A673 (cell line): ENCODE measurements around the gene CYLD. TPM values are rescaled to one million over a fixed set of nuclear protein-coding genes. Genes with fewer than 3 reads are reported as not detected.

Experiments used
- BruUV-seq: library from RNA; stranded (reverse); fragments of 400-500 nt; replicated peaks from 2 replicates; lab custom pipeline; 2021; lab: Mats Ljungman, UMichigan
- CTCF ChIA-PET: fragments of 300-600 bp; sonication (Branson Sonifier 250); formaldehyde crosslinking; loops from one replicate; lab custom pipeline; 2022; ENCODE audit warnings: antibody characterized with exemption; lab: Charles Lee
- POLR2A ChIA-PET: fragments of 300-600 bp; sonication (Branson Sonifier 250); formaldehyde crosslinking; loops from one replicate; lab custom pipeline; 2022; ENCODE audit warnings: antibody characterized with exemption; ENCODE audit not compliant: low non-redundant PET; lab: Charles Lee
- DNase-seq: peaks from one replicate; pipeline ENCODE4 v3.0.0-alpha.2; 2015; ENCODE audit warnings: low spot score
- H3K27ac ChIP-seq: fragments of 200-600 bp; sonication (generic); 2 replicates; pipeline ENCODE4 v1.5.1; 2016; ENCODE audit warnings: mixed run types, low read depth, mild to moderate bottlenecking, mixed read lengths, antibody characterized with exemption, low read length; ENCODE audit not compliant: poor library complexity, severe bottlenecking
- H3K27me3 ChIP-seq: fragments of 200-600 bp; sonication (generic); replicated peaks from 2 replicates; pipeline ENCODE4 v1.6.1; 2017; ENCODE audit warnings: mixed run types, low read depth, mild to moderate bottlenecking, mixed read lengths, antibody characterized with exemption, low read length; ENCODE audit not compliant: insufficient read depth, poor library complexity
- H3K36me3 ChIP-seq: fragments of 200-600 bp; sonication (generic); 2 replicates; pipeline ENCODE4 v1.6.1; 2016; ENCODE audit warnings: mixed run types, mild to moderate bottlenecking, mixed read lengths, antibody characterized with exemption, low read length; ENCODE audit not compliant: insufficient read depth, poor library complexity, severe bottlenecking
- H3K4me1 ChIP-seq: fragments of 200-600 bp; sonication (generic); 2 replicates; pipeline ENCODE4 v1.6.1; 2017; ENCODE audit warnings: mixed run types, mild to moderate bottlenecking, mixed read lengths, antibody characterized with exemption, low read length; ENCODE audit not compliant: insufficient read depth, poor library complexity, severe bottlenecking
- H3K4me3 ChIP-seq: fragments of 200-600 bp; sonication (generic); 2 replicates; pipeline ENCODE4 v1.5.1; 2016; ENCODE audit warnings: low read depth, mixed run types, mild to moderate bottlenecking, mixed read lengths, low read length; ENCODE audit not compliant: poor library complexity, severe bottlenecking
- H3K9me3 ChIP-seq: fragments of 200-600 bp; sonication (generic); 2 replicates; pipeline ENCODE4 v1.6.1; 2016; ENCODE audit warnings: mixed run types, low read depth, mild to moderate bottlenecking, mixed read lengths, antibody characterized with exemption, low read length; ENCODE audit not compliant: poor library complexity, severe bottlenecking
- EZH2 ChIP-seq: fragments of 200-600 bp; sonication (generic); IDR thresholded peaks from 2 replicates; pipeline ENCODE4 v1.6.1; 2017; ENCODE audit warnings: borderline replicate concordance, low read depth, mild to moderate bottlenecking, mixed read lengths, antibody characterized with exemption, low read length; ENCODE audit not compliant: poor library complexity, severe bottlenecking
- intact Hi-C: fragments of 100-400 bp; cut with micrococcal nuclease; formaldehyde crosslinking; loops from one replicate; pipeline ENCODE4 v1.10.0; 2022; ENCODE audit not compliant: unreplicated experiment
- total RNA-seq: library from RNA; stranded (reverse); gene quantifications from 2 replicates; pipeline ENCODE4 v1.2.3, GENCODE V29; 2021
- TF ChIP-seq, protein P1 (sequence below): fragments of 300-800, 200-600 bp; sonication (generic); conservative IDR thresholded peaks from 2 replicates; pipeline ENCODE4 v1.5.1; 2017; ENCODE audit warnings: low read depth, mild to moderate bottlenecking, antibody characterized with exemption, low read length, moderate library complexity, mixed read lengths

Gene CYLD
- total RNA-seq, 1 experiment from 2014 or later, result 6.3 TPM

- Histone ChIP-seq H3K4me3 (peak overlapping the region; percentile 26), H3K36me3 (no peaks in the 10 kb centered on the region), H3K27ac (no peak overlapping the region), H3K27me3 (peaks cover 35% of the 10 kb centered on the region), H3K4me1 (no peaks in the 10 kb centered on the region), H3K9me3 (no peaks in the 10 kb centered on the region)
- ChIA-PET CTCF (no interaction called here), POLR2A (no interaction called here)
- TF ChIP-seq, protein P1, sequence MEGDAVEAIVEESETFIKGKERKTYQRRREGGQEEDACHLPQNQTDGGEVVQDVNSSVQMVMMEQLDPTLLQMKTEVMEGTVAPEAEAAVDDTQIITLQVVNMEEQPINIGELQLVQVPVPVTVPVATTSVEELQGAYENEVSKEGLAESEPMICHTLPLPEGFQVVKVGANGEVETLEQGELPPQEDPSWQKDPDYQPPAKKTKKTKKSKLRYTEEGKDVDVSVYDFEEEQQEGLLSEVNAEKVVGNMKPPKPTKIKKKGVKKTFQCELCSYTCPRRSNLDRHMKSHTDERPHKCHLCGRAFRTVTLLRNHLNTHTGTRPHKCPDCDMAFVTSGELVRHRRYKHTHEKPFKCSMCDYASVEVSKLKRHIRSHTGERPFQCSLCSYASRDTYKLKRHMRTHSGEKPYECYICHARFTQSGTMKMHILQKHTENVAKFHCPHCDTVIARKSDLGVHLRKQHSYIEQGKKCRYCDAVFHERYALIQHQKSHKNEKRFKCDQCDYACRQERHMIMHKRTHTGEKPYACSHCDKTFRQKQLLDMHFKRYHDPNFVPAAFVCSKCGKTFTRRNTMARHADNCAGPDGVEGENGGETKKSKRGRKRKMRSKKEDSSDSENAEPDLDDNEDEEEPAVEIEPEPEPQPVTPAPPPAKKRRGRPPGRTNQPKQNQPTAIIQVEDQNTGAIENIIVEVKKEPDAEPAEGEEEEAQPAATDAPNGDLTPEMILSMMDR, result no peak
- peak; percentile 25 for TF ChIP-seq EZH2
- DNase-seq, result no peak
- intact Hi-C loops, result no loop called here
- no TSS peak for BruUV-seq
These were observed 99.4 kb downstream of the CYLD start for GRCh38 chr16:50841081-50841886.

- no peaks in the 10 kb centered on the region for H3K4me1 ChIP-seq
- CTCF ChIA-PET, result no interaction called here
- H3K27ac ChIP-seq, result no peak overlapping the region
- TF ChIP-seq EZH2, result no peak
- TF ChIP-seq, protein P1, result no peak
- H3K36me3 ChIP-seq, result no peaks in the 10 kb centered on the region
- no peak overlapping the region for H3K4me3 ChIP-seq
- POLR2A ChIA-PET, result no interaction called here
- no peak for DNase-seq
- no peaks in the 10 kb centered on the region for H3K9me3 ChIP-seq
- intact Hi-C loops, result no loop called here
- peaks cover 35% of the 10 kb centered on the region for H3K27me3 ChIP-seq
- no TSS peak for BruUV-seq
These were observed 100.2 kb downstream of the CYLD start for GRCh38 chr16:50842013-50842505.

- Histone ChIP-seq H3K4me3 (no peak overlapping the region), H3K9me3 (no peaks in the 10 kb centered on the region), H3K27me3 (peaks cover 38% of the 10 kb centered on the region), H3K4me1 (no peaks in the 10 kb centered on the region), H3K27ac (no peak overlapping the region), H3K36me3 (no peaks in the 10 kb centered on the region)
- BruUV-seq, result no TSS peak
- TF ChIP-seq, protein P1, result no peak
- no peak for TF ChIP-seq EZH2
- POLR2A ChIA-PET, result no interaction called here
- intact Hi-C loops, result no loop called here
- no peak for DNase-seq
- CTCF ChIA-PET, result no interaction called here
These were observed 100.7 kb downstream of the CYLD start for GRCh38 chr16:50842589-50842988.
